ENCODE results near the gene HOXC11. TPM values are rescaled to one million over a fixed set of nuclear protein-coding genes. Genes with fewer than 3 reads are reported as not detected.

Gene HOXC11
- total and polyA plus RNA-seq, 2 donors (not counting 1 experiment from before 2014, with no cell fraction given), result not detected

DNA sequence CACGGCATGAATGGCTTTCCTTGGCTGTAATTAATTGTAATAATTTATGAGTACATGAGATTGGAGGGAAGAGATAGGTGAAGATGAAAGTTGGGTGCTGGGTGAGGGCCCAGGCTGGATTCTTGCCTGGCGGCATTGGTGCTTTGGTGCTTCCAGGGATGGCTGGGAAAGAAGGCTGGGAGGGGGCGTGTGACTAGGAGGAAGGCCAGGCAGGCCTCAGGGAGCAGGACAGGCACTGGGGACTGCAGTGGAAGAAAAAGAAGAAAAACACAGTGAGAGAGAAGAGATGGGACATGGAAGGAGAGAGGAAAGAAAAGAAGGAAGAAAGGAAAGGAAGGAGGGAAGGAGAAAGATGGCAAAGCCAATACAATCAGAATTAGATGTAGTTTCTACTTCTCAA lies 30.7 kb downstream of the HOXC11 start:
- Mint-ChIP-seq H3K9me3 (ENCODE audit: insufficient read depth) (no peaks in the 10 kb centered on the region), H3K27me3 (peaks cover 75% of the 10 kb centered on the region), H3K4me1 (peaks cover 17% of the 10 kb centered on the region), H3K4me3 (no peak overlapping the region), H3K27ac (peak overlapping the region; percentile 17)
- ChIA-PET CTCF (interaction anchor here (0.6 to 6.4 kb wide), 8 partner anchors 14 to 294 kb away, joined by 3 to 159 read pairs (median 7); partner anchors contain the start of gene HOXC5), POLR2A (no interaction called here)
- peaks cover 0 to 98% (median 83%) of the 10 kb centered on the region in 4 experiments for H3K27me3 ChIP-seq (replicated peaks in 1 of 4; ENCODE audit: control extremely low read depth in 1 of 4, control insufficient read depth in 3 of 4, insufficient read depth in 4 of 4, low read length in 3 of 4)
- H2AFZ ChIP-seq (ENCODE audit: insufficient read depth, low read depth, low read length, poor library complexity, severe bottlenecking), result no peak overlapping the region
- H4K20me1 ChIP-seq (ENCODE audit: control insufficient read depth, insufficient read depth, low read length, poor library complexity, severe bottlenecking), result no peaks in the 10 kb centered on the region
- no peak for DNase-seq
- WGBS (ENCODE audit: insufficient coverage), result 32% methylated on average over 2 of the region's 3 CpGs
- no peak for TF ChIP-seq CTCF (IDR thresholded peaks at IDR 0.05)
- no peak overlapping the region for H3K4me3 ChIP-seq (ENCODE audit: control extremely low read depth in 1 of 5, extremely low read depth in 1 of 5, insufficient read depth in 1 of 5, low read depth in 2 of 5, low read length in 4 of 5)
- no peak overlapping the region for H3K9ac ChIP-seq (ENCODE audit: low read length)
- peaks cover 0 to 54% (median 0%) of the 10 kb centered on the region in 3 donors for H3K9me3 ChIP-seq (ENCODE audit: control extremely low read depth in 1 of 3, control insufficient read depth in 2 of 3, insufficient read depth in 1 of 3, low read length in 2 of 3)
- no peak overlapping the region for H3K4me2 ChIP-seq (replicated peaks; ENCODE audit: low read depth, low read length, poor library complexity, severe bottlenecking)
- no peaks in the 10 kb centered on the region for H3K79me2 ChIP-seq (ENCODE audit: control insufficient read depth, insufficient read depth, low read length)
- no peaks in the 10 kb centered on the region for H3K36me3 ChIP-seq (replicated peaks in 1 of 2; ENCODE audit: control extremely low read depth in 1 of 2, control insufficient read depth in 1 of 2, extremely low read depth in 1 of 2, insufficient read depth in 2 of 2, low read length in 1 of 2)
- no peak for ATAC-seq (ENCODE audit: low read depth)
- intact Hi-C loops (cut with micrococcal nuclease), result loop anchor here (10.0 kb wide), 1 partner anchor 361 kb away; the partner anchor contains the start of gene GPR84
- peaks cover 25 to 55% of the 10 kb centered on the region in 2 donors for H3K4me1 ChIP-seq (ENCODE audit: control insufficient read depth in 2 of 2, insufficient read depth in 2 of 2, low read length in 2 of 2)
- H3K27ac ChIP-seq (ENCODE audit: low read length in 2 of 2), result no peak overlapping the region

- POLR2A ChIA-PET, result interaction anchor here (0.6 kb wide), 1 partner anchor 50 kb away, joined by 6 read pairs; no protein-coding TSS in a partner anchor
- Histone ChIP-seq H3K9me3 (ENCODE audit: control extremely low read depth in 1 of 3, control insufficient read depth in 2 of 3, insufficient read depth in 1 of 3, low read length in 2 of 3) (peaks cover 0 to 52% (median 0%) of the 10 kb centered on the region in 3 donors), H3K27ac (ENCODE audit: low read length in 2 of 2) (no peak overlapping the region), H3K79me2 (ENCODE audit: control insufficient read depth, insufficient read depth, low read length) (no peaks in the 10 kb centered on the region), H3K4me1 (ENCODE audit: control insufficient read depth in 2 of 2, insufficient read depth in 2 of 2, low read length in 2 of 2) (peaks cover 28 to 57% of the 10 kb centered on the region in 2 donors), H3K36me3 (replicated peaks in 1 of 2; ENCODE audit: control extremely low read depth in 1 of 2, control insufficient read depth in 1 of 2, extremely low read depth in 1 of 2, insufficient read depth in 2 of 2, low read length in 1 of 2) (no peaks in the 10 kb centered on the region), H4K20me1 (ENCODE audit: control insufficient read depth, insufficient read depth, low read length, poor library complexity, severe bottlenecking) (no peaks in the 10 kb centered on the region), H3K9ac (ENCODE audit: low read length) (no peak overlapping the region), H3K4me3 (ENCODE audit: control extremely low read depth in 1 of 5, extremely low read depth in 1 of 5, insufficient read depth in 1 of 5, low read depth in 2 of 5, low read length in 4 of 5) (no peak overlapping the region), H2AFZ (ENCODE audit: insufficient read depth, low read depth, low read length, poor library complexity, severe bottlenecking) (no peak overlapping the region), H3K4me2 (replicated peaks; ENCODE audit: low read depth, low read length, poor library complexity, severe bottlenecking) (no peak overlapping the region), H3K27me3 (replicated peaks in 1 of 4; ENCODE audit: control extremely low read depth in 1 of 4, control insufficient read depth in 3 of 4, insufficient read depth in 4 of 4, low read length in 3 of 4) (peaks cover 0 to 95% (median 79%) of the 10 kb centered on the region in 4 experiments)
- no peak overlapping the region for H3K27ac Mint-ChIP-seq
- intact Hi-C loops (cut with micrococcal nuclease), result loop anchor here (10.0 kb wide), 1 partner anchor 361 kb away; the partner anchor contains the start of gene GPR84
- H3K4me3 Mint-ChIP-seq, result no peak overlapping the region
- H3K9me3 Mint-ChIP-seq (ENCODE audit: insufficient read depth), result no peaks in the 10 kb centered on the region
- TF ChIP-seq EZH2 (IDR thresholded peaks at IDR 0.05; ENCODE audit: borderline replicate concordance, insufficient read depth, low read depth, low read length, poor library complexity, severe bottlenecking) (no peak), CTCF (IDR thresholded peaks at IDR 0.05) (no peak)
- peaks cover 20% of the 10 kb centered on the region for H3K4me1 Mint-ChIP-seq
- no peak for DNase-seq
- CTCF ChIA-PET, result interaction anchor here (0.6 to 6.4 kb wide), 12 partner anchors 13 to 293 kb away, joined by 3 to 159 read pairs (median 4); partner anchors contain the start of gene HOXC5
- ATAC-seq (ENCODE audit: low read depth), result no peak
- H3K27me3 Mint-ChIP-seq, result peaks cover 71% of the 10 kb centered on the region
- 24% methylated on average over 10 of the region's 20 CpGs for WGBS (ENCODE audit: insufficient coverage)
Observed at GRCh38 chr12:54004063-54004840, 31.3 kb downstream of the HOXC11 start.
